Esophagus squamous epithelium (tissue), 4 donors: ENCODE results near the gene KCNJ12.

Source experiments
- POLR2A ChIP-seq, 4 donors: fragments of 450-650 bp; IDR thresholded peaks; one replicate each; pipeline ENCODE4 v1.6.1; 2017; ENCODE audit warnings: antibody characterized with exemption in 4 of 4, mild to moderate bottlenecking in 4 of 4, moderate library complexity in 3 of 4
- TF ChIP-seq, protein P1 (sequence below), 6 experiments: fragments of 450-650 bp in 4 of 6; fragments of 200-600 bp in 2 of 6; sonication (generic) in 2 of 6; IDR thresholded peaks; one replicate each; pipeline ENCODE4 v1.5.1; 2016 to 2019; ENCODE audit warnings: antibody characterized with exemption in 6 of 6, mild to moderate bottlenecking in 4 of 6, moderate library complexity in 4 of 6

DNA sequence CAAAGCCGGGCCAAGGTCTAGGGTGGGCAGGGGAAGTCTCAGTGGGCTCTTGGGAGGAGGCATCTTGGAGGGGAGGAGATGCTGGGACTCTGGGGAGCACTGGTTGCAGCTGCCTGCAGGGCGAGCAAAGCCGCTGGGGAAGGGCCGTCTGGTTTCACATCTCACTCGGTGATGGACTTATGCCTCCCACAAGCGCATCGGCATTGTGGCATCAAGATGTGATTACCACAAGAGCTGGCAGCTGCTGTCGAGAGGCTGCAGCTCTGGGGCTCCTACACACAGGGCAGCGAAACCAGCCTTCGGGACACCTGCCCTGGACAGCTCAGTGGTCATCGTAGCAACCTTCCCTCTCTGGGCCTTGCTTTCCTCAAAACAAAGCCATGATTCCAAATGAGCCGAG, 3.1 kb upstream of the KCNJ12 start:
- TF ChIP-seq, protein P1, sequence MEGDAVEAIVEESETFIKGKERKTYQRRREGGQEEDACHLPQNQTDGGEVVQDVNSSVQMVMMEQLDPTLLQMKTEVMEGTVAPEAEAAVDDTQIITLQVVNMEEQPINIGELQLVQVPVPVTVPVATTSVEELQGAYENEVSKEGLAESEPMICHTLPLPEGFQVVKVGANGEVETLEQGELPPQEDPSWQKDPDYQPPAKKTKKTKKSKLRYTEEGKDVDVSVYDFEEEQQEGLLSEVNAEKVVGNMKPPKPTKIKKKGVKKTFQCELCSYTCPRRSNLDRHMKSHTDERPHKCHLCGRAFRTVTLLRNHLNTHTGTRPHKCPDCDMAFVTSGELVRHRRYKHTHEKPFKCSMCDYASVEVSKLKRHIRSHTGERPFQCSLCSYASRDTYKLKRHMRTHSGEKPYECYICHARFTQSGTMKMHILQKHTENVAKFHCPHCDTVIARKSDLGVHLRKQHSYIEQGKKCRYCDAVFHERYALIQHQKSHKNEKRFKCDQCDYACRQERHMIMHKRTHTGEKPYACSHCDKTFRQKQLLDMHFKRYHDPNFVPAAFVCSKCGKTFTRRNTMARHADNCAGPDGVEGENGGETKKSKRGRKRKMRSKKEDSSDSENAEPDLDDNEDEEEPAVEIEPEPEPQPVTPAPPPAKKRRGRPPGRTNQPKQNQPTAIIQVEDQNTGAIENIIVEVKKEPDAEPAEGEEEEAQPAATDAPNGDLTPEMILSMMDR (IDR thresholded peaks at IDR 0.05), result no peak
- TF ChIP-seq POLR2A (IDR thresholded peaks at IDR 0.05), result no peak
